Heart left ventricle (tissue), 13 donors: Measurements from ENCODE around the gene CRYM.

ENCODE experiments used
- CTCF ChIP-seq, 12 donors: fragments of 200-600 bp; sonication (generic) in 4 of 12; IDR thresholded peaks; one replicate each; pipeline versions ENCODE4 v1.5.0 to v1.8.0; 2018 to 2022; ENCODE audit warnings: antibody characterized with exemption in 12 of 12, mild to moderate bottlenecking in 5 of 12
- POLR2A ChIP-seq, 2 donors: fragments of 450-650 bp; IDR thresholded peaks; one replicate each; pipeline ENCODE4 v1.6.1; 2017; ENCODE audit warnings: antibody characterized with exemption in 2 of 2, mild to moderate bottlenecking in 2 of 2, moderate library complexity in 2 of 2
- donor health status: ischemic (EF 13 %, LVEDD 7.1; RV severe dilation, severe dysfunction).
- donor health status: DM: no; HTN: yes; CAD: no.
- donor health status: DM: no; HTN: no; CAD: no.
- donor health status: ischemic (EF 25% LVEDD 6.9; RV normal size, moderate dysfunction).
- donor health status: ischemic (EF 25% LVEDD 5.7; RV mildly dilated, moderate dysfunction).
- donor health status: ischemic (EF 35%, LVEDD 5.7; RV mildly dilated, moderate dysfunction).
- donor health status: nonischemic (EF 11% LVEDD 7.7; RV severe dilation, severe dysfunction).
- donor health status: DM: yes; HTN: yes; CAD: no.
- donor health status: PGD.
- donor health status: ischemic (EF 29% LVEDD 5.4; RV normal size, mild dysfunction).
- donor health status: nonischemic (EF 23%, LVEDD 6.1; RV moderate dilation, normal function).

- peak in 1 of 12 donors; percentile 10 for TF ChIP-seq CTCF (IDR thresholded peaks at IDR 0.05)
- TF ChIP-seq POLR2A (IDR thresholded peaks at IDR 0.05), result no peak
These were observed 804 bp downstream of the CRYM start for GRCh38 chr16:21277045-21277926.
